ENCODE results near the gene DERA.

DERA gene

DNA sequence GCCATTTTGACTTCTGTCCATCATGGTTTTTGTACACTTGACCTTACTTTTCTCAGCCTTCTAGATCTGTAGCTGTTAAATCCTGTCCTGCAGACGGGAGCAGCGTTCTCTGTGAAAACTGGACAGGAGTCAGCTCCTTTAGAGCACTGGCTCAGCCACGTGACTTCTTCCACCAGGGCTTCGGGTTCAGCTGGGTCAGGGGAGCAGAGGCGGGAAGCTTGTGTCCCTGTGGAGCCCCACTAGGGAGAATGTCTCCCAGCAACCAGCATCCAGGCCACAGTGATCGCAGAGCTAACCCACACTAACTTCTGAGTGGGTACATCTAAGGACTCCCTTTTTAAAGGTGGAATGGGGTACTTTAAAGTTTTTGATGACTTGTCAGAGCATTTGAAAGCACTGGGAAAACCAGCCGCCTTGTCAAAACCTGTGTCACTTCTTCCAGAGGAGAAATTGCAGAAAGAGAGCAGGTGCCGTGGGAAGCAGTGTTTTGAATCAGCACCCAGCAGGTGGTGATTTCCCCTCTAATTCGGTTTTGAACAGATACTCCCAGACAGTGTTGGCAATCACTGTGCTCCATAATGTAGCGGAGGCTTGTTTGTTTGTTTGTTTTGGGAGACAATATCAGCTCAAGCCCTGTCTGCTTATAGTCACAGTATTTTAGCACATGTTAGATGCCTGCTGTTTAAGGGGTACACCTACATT lies 17.9 kb downstream of the DERA start:
- Histone ChIP-seq H3K27ac (no peak overlapping the region), H3K4me3 (no peak overlapping the region)
- no peak for DNase-seq (ENCODE audit: low spot score)
- TF ChIP-seq, protein P1, sequence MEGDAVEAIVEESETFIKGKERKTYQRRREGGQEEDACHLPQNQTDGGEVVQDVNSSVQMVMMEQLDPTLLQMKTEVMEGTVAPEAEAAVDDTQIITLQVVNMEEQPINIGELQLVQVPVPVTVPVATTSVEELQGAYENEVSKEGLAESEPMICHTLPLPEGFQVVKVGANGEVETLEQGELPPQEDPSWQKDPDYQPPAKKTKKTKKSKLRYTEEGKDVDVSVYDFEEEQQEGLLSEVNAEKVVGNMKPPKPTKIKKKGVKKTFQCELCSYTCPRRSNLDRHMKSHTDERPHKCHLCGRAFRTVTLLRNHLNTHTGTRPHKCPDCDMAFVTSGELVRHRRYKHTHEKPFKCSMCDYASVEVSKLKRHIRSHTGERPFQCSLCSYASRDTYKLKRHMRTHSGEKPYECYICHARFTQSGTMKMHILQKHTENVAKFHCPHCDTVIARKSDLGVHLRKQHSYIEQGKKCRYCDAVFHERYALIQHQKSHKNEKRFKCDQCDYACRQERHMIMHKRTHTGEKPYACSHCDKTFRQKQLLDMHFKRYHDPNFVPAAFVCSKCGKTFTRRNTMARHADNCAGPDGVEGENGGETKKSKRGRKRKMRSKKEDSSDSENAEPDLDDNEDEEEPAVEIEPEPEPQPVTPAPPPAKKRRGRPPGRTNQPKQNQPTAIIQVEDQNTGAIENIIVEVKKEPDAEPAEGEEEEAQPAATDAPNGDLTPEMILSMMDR (IDR thresholded peaks at IDR 0.05) = no peak

DNA sequence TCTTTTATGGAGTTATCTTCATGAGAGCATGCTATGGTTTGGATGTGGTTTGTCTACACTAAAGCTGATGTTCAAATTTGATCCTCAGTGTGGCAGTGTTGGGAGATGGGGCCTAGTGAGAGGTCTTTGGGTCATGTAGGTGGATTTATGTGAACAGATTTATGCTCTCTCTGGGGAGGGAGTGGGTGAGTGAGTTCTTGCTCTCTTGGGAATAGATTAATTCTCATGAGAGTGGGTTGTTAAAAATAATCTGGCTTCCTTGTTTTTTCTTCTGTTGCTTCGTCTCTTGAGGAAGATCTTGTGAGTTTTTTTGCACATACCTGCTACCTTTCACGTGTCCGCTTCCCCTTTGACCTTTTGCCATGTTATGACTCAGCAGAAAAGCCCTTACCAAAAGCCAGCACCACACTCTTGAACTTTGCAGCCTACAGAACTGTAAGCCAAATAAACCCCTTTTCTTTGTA lies 20.5 kb downstream of the DERA start:
- Histone ChIP-seq H3K4me3 (no peak overlapping the region), H3K27ac (no peak overlapping the region)
- DNase-seq (ENCODE audit: low spot score) = no peak
- TF ChIP-seq, protein P1 (IDR thresholded peaks at IDR 0.05) = no peak

DNA sequence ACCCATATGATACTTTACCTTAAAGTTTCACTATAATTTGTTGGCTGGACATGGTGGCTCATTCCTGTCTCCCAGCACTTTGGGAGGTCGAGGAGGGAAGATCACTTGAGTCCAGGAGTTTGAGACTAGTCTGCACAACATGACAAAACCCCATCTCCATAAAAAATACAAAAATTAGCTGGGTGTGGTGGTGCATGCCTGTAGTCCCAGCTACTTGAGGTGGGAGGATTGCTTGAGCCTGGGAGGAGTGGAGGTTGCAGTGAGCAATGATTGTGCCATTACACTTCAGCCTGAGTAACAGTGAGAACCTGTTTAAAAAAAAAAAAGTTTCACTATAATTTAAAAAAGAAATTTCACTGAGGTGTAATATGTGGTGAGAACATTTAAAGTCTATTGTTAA lies 21.2 kb downstream of the DERA start:
- no peak for DNase-seq (ENCODE audit: low spot score)
- Histone ChIP-seq H3K27ac (no peak overlapping the region), H3K4me3 (no peak overlapping the region)
- TF ChIP-seq, protein P1 (IDR thresholded peaks at IDR 0.05) = no peak

DNA sequence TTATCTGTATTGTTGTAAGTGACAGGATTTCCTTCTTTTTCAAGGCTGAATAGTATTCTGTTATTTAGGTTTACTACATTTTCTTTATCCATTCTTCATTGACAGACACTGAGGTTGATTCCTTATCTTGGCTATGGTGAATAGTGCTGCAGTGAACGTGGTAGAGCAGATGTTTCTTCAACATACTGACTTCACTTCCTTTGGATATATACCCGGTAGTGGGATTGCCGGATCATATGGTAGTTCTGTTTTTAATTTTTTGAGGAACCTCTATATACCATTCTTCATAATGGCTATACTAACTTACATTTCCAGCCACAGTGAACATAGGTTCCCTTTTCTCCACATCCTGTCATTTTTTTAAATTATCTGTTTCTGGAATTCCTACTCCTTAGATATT lies 21.8 kb downstream of the DERA start:
- no peak overlapping the region for H3K27ac ChIP-seq
- TF ChIP-seq, protein P1 (IDR thresholded peaks at IDR 0.05) = no peak
- no peak for DNase-seq (ENCODE audit: low spot score)
- H3K4me3 ChIP-seq = no peak overlapping the region

GRCh38 chr12:15933751-15934150 lies 22.6 kb downstream of the DERA start:
- DNase-seq (ENCODE audit: low spot score) = no peak
- no peak overlapping the region for H3K27ac ChIP-seq

GRCh38 chr12:15936751-15937150 lies 25.6 kb downstream of the DERA start:
- TF ChIP-seq, protein P1 (IDR thresholded peaks at IDR 0.05) = no peak
- Histone ChIP-seq H3K4me3 (no peak overlapping the region), H3K27ac (no peak overlapping the region)
- no peak for DNase-seq (ENCODE audit: low spot score)

More at GRCh38 chr12:15933751-15934150, 22.6 kb downstream of the DERA start:
- H3K4me3 ChIP-seq = no peak overlapping the region
- TF ChIP-seq, protein P1 (IDR thresholded peaks at IDR 0.05) = no peak

GRCh38 chr12:15937902-15938301 lies 26.8 kb downstream of the DERA start:
- no peak for DNase-seq (ENCODE audit: low spot score)
- TF ChIP-seq, protein P1 (IDR thresholded peaks at IDR 0.05) = no peak
- no peak overlapping the region for H3K4me3 ChIP-seq
- H3K27ac ChIP-seq = no peak overlapping the region
